ENCODE data around the gene TNKS1BP1. TPM values are rescaled to one million over a fixed set of nuclear protein-coding genes. Genes with fewer than 3 reads are reported as not detected.

Gene TNKS1BP1
- total RNA-seq, 1 donor from 2014 or later: 189 TPM

GRCh38 chr11:57357856-57358255 lies 33.1 kb upstream of the TNKS1BP1 start:
- H3K4me1 ChIP-seq: peaks cover 12% of the 10 kb centered on the region
- TF ChIP-seq, protein P1, sequence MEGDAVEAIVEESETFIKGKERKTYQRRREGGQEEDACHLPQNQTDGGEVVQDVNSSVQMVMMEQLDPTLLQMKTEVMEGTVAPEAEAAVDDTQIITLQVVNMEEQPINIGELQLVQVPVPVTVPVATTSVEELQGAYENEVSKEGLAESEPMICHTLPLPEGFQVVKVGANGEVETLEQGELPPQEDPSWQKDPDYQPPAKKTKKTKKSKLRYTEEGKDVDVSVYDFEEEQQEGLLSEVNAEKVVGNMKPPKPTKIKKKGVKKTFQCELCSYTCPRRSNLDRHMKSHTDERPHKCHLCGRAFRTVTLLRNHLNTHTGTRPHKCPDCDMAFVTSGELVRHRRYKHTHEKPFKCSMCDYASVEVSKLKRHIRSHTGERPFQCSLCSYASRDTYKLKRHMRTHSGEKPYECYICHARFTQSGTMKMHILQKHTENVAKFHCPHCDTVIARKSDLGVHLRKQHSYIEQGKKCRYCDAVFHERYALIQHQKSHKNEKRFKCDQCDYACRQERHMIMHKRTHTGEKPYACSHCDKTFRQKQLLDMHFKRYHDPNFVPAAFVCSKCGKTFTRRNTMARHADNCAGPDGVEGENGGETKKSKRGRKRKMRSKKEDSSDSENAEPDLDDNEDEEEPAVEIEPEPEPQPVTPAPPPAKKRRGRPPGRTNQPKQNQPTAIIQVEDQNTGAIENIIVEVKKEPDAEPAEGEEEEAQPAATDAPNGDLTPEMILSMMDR (IDR thresholded peaks at IDR 0.05): no peak
- no peaks in the 10 kb centered on the region for H3K9me3 ChIP-seq
- H3K27ac ChIP-seq: peak overlapping the region; percentile 3
- H3K4me3 ChIP-seq: no peak overlapping the region
- H3K36me3 ChIP-seq: no peaks in the 10 kb centered on the region
- ATAC-seq (no peak), DNase-seq (no peak)
- no peaks in the 10 kb centered on the region for H3K27me3 ChIP-seq
- intact Hi-C loops (cut with DNase I): no loop called here

DNA sequence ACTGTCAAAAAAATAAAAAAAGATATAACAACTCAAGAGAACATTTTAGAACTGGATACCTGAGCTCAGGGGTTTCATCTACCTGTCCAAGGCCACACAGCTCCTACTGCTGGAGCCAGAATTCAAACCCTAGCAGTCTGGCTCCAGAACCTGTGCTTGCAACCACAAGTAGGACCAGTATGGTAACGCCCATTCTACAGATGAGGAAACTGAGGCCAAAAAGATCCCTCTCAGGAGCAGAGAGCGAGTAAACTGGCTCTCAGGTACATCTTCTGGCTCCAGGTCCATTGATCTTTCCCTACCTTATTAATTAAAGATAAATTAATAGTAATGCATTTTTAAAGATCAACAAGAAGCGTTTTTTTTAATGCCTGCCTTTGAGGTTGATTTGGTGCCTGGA lies 32.6 kb upstream of the TNKS1BP1 start:
- TF ChIP-seq, protein P1 (IDR thresholded peaks at IDR 0.05): no peak

DNA sequence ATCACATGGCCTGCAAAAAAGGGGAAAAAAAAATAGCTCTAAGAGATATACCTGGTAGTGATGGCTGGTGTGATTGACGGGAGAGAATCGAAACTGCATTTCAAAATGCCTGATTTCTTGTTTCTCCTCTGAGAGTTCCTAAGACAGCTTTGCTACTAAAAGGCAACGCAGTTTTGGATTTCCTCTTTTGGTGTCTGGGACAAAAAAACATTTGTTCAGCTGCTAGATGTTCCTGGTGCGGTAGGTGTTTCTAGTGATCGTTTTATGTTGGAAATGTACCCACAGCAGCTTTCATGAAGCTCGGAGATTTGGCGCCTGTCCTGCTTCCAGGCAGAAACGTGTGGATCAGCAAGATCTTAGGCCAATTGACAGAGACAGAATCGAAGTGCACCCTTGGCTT lies 31.5 kb upstream of the TNKS1BP1 start:
- no peak overlapping the region for H3K4me3 ChIP-seq
- no peak overlapping the region for H3K27ac ChIP-seq
- H3K4me1 ChIP-seq: peaks cover 12% of the 10 kb centered on the region
- ATAC-seq (no peak), DNase-seq (no peak)
- H3K36me3 ChIP-seq: no peaks in the 10 kb centered on the region
- TF ChIP-seq, protein P1 (IDR thresholded peaks at IDR 0.05): no peak
- intact Hi-C loops (cut with DNase I): no loop called here
- H3K27me3 ChIP-seq: no peaks in the 10 kb centered on the region
- no peaks in the 10 kb centered on the region for H3K9me3 ChIP-seq

More for the DNA sequence above, 32.6 kb upstream of the TNKS1BP1 start:
- Histone ChIP-seq H3K27me3 (no peaks in the 10 kb centered on the region), H3K27ac (peak overlapping the region; percentile 3), H3K36me3 (no peaks in the 10 kb centered on the region), H3K4me3 (no peak overlapping the region), H3K4me1 (peaks cover 12% of the 10 kb centered on the region), H3K9me3 (no peaks in the 10 kb centered on the region)
- intact Hi-C loops (cut with DNase I): no loop called here
- DNase-seq (no peak), ATAC-seq (no peak)

GRCh38 chr11:57354699-57355098 lies 29.9 kb upstream of the TNKS1BP1 start:
- TF ChIP-seq, protein P1 (IDR thresholded peaks at IDR 0.05): no peak
- intact Hi-C loops (cut with DNase I): no loop called here
- H3K4me3 ChIP-seq: no peak overlapping the region
- ATAC-seq: peak; percentile 54
- no peaks in the 10 kb centered on the region for H3K27me3 ChIP-seq
- H3K27ac ChIP-seq: no peak overlapping the region
- H3K36me3 ChIP-seq: no peaks in the 10 kb centered on the region
- H3K9me3 ChIP-seq: no peaks in the 10 kb centered on the region
- DNase-seq: no peak
- H3K4me1 ChIP-seq: peaks cover 12% of the 10 kb centered on the region

DNA sequence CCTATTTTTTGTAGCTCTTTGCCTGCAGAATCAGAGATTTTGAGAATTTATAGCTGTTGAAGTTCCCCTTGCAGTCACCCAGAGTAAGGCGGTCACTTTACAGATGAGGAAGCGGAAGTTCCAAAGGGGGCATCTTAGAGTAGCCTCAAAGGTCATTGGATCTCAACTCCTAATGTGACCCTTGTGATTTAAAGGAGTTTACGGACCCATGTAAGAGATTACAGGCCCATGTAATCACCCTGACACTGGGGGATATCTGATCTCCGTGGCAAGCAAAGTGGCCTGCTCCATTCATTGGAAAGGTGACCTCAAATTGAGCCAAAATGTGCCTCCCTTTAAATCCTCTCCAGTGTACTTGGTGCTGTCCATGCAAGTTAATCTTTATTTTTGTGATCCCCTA lies 29.1 kb upstream of the TNKS1BP1 start:
- Histone ChIP-seq H3K9me3 (no peaks in the 10 kb centered on the region), H3K4me1 (peaks cover 12% of the 10 kb centered on the region), H3K36me3 (no peaks in the 10 kb centered on the region), H3K4me3 (no peak overlapping the region), H3K27me3 (no peaks in the 10 kb centered on the region), H3K27ac (no peak overlapping the region)
- ATAC-seq (peak; percentile 32), DNase-seq (no peak)
- TF ChIP-seq, protein P1 (IDR thresholded peaks at IDR 0.05): no peak
- intact Hi-C loops (cut with DNase I): no loop called here

DNA sequence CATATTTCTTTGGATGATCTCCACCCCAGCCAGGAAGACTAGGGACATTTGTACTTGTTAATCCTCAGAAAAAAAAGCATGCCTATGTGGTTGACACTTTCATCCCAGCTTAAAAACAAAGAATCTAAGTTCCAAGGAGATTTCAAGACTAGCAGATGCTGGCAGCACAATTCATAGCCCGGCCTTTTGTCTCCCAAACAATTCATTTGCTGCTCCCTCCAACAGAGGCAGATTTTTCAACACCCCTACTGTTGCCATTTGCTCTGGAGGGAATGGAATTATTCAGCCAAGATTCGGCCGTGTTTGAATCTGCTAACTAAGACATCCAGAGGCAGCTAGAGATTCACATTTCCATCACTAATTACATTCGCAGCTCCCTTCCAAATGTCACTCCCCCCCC lies 28.7 kb upstream of the TNKS1BP1 start:
- intact Hi-C loops (cut with DNase I): no loop called here
- H3K4me1 ChIP-seq: peaks cover 12% of the 10 kb centered on the region
- DNase-seq: no peak
- TF ChIP-seq, protein P1 (IDR thresholded peaks at IDR 0.05): no peak
- H3K9me3 ChIP-seq: no peaks in the 10 kb centered on the region
- no peak for ATAC-seq
- H3K36me3 ChIP-seq: no peaks in the 10 kb centered on the region
- H3K27ac ChIP-seq: no peak overlapping the region
- no peak overlapping the region for H3K4me3 ChIP-seq
- no peaks in the 10 kb centered on the region for H3K27me3 ChIP-seq

All from upper lobe of right lung (tissue), 1 donor.